A673 (cell line): ENCODE results near the gene AKAP8. TPM values are rescaled to one million over a fixed set of nuclear protein-coding genes. Genes with fewer than 3 reads are reported as not detected.

Experiments used
- BruUV-seq: library from RNA; stranded (reverse); fragments of 400-500 nt; replicated peaks from 2 replicates; lab custom pipeline; 2021; lab: Mats Ljungman, UMichigan
- CTCF ChIA-PET: fragments of 300-600 bp; sonication (Branson Sonifier 250); formaldehyde crosslinking; loops from one replicate; lab custom pipeline; 2022; ENCODE audit warnings: antibody characterized with exemption; lab: Charles Lee
- POLR2A ChIA-PET: fragments of 300-600 bp; sonication (Branson Sonifier 250); formaldehyde crosslinking; loops from one replicate; lab custom pipeline; 2022; ENCODE audit warnings: antibody characterized with exemption; ENCODE audit not compliant: low non-redundant PET; lab: Charles Lee
- DNase-seq: peaks from one replicate; pipeline ENCODE4 v3.0.0-alpha.2; 2015; ENCODE audit warnings: low spot score
- H3K27ac ChIP-seq: fragments of 200-600 bp; sonication (generic); 2 replicates; pipeline ENCODE4 v1.5.1; 2016; ENCODE audit warnings: mixed run types, low read depth, mild to moderate bottlenecking, mixed read lengths, antibody characterized with exemption, low read length; ENCODE audit not compliant: poor library complexity, severe bottlenecking
- H3K27me3 ChIP-seq: fragments of 200-600 bp; sonication (generic); replicated peaks from 2 replicates; pipeline ENCODE4 v1.6.1; 2017; ENCODE audit warnings: mixed run types, low read depth, mild to moderate bottlenecking, mixed read lengths, antibody characterized with exemption, low read length; ENCODE audit not compliant: insufficient read depth, poor library complexity
- H3K36me3 ChIP-seq: fragments of 200-600 bp; sonication (generic); 2 replicates; pipeline ENCODE4 v1.6.1; 2016; ENCODE audit warnings: mixed run types, mild to moderate bottlenecking, mixed read lengths, antibody characterized with exemption, low read length; ENCODE audit not compliant: insufficient read depth, poor library complexity, severe bottlenecking
- H3K4me1 ChIP-seq: fragments of 200-600 bp; sonication (generic); 2 replicates; pipeline ENCODE4 v1.6.1; 2017; ENCODE audit warnings: mixed run types, mild to moderate bottlenecking, mixed read lengths, antibody characterized with exemption, low read length; ENCODE audit not compliant: insufficient read depth, poor library complexity, severe bottlenecking
- H3K4me3 ChIP-seq: fragments of 200-600 bp; sonication (generic); 2 replicates; pipeline ENCODE4 v1.5.1; 2016; ENCODE audit warnings: low read depth, mixed run types, mild to moderate bottlenecking, mixed read lengths, low read length; ENCODE audit not compliant: poor library complexity, severe bottlenecking
- H3K9me3 ChIP-seq: fragments of 200-600 bp; sonication (generic); 2 replicates; pipeline ENCODE4 v1.6.1; 2016; ENCODE audit warnings: mixed run types, low read depth, mild to moderate bottlenecking, mixed read lengths, antibody characterized with exemption, low read length; ENCODE audit not compliant: poor library complexity, severe bottlenecking
- CTCF ChIP-seq: fragments of 300-800, 200-600 bp; sonication (generic); conservative IDR thresholded peaks from 2 replicates; pipeline ENCODE4 v1.5.1; 2017; ENCODE audit warnings: low read depth, mild to moderate bottlenecking, antibody characterized with exemption, low read length, moderate library complexity, mixed read lengths
- EZH2 ChIP-seq: fragments of 200-600 bp; sonication (generic); IDR thresholded peaks from 2 replicates; pipeline ENCODE4 v1.6.1; 2017; ENCODE audit warnings: borderline replicate concordance, low read depth, mild to moderate bottlenecking, mixed read lengths, antibody characterized with exemption, low read length; ENCODE audit not compliant: poor library complexity, severe bottlenecking
- intact Hi-C: fragments of 100-400 bp; cut with micrococcal nuclease; formaldehyde crosslinking; loops from one replicate; pipeline ENCODE4 v1.10.0; 2022; ENCODE audit not compliant: unreplicated experiment
- total RNA-seq: library from RNA; stranded (reverse); gene quantifications from 2 replicates; pipeline ENCODE4 v1.2.3, GENCODE V29; 2021

The AKAP8 gene
- total RNA-seq, 1 experiment from 2014 or later: 48.4 TPM

GRCh38 chr19:15403151-15403531, 23.6 kb upstream of the AKAP8 start:
- Histone ChIP-seq H3K27ac (peak overlapping the region; percentile 23), H3K36me3 (peaks cover 65% of the 10 kb centered on the region), H3K4me1 (peaks cover 4% of the 10 kb centered on the region), H3K9me3 (no peaks in the 10 kb centered on the region), H3K4me3 (no peak overlapping the region), H3K27me3 (no peaks in the 10 kb centered on the region)
- CTCF ChIA-PET: no interaction called here
- POLR2A ChIA-PET: interaction anchor here (0.5 kb wide), 1 partner anchor 11 kb away, joined by 12 read pairs; no protein-coding TSS in a partner anchor
- no peak for TF ChIP-seq EZH2
- no peak for TF ChIP-seq CTCF
- no peak for DNase-seq
- intact Hi-C loops: no loop called here
- no TSS peak for BruUV-seq

GRCh38 chr19:15402411-15403150, 23.0 kb upstream of the AKAP8 start:
- Histone ChIP-seq H3K4me3 (no peak overlapping the region), H3K27ac (peak overlapping the region; percentile 23), H3K36me3 (peaks cover 65% of the 10 kb centered on the region), H3K4me1 (peaks cover 4% of the 10 kb centered on the region), H3K27me3 (no peaks in the 10 kb centered on the region), H3K9me3 (no peaks in the 10 kb centered on the region)
- ChIA-PET CTCF (no interaction called here), POLR2A (interaction anchor here (0.5 kb wide), 1 partner anchor 12 kb away, joined by 12 read pairs; no protein-coding TSS in a partner anchor)
- no peak for DNase-seq
- intact Hi-C loops: no loop called here
- no TSS peak for BruUV-seq
- TF ChIP-seq CTCF (no peak), EZH2 (no peak)

- intact Hi-C loops: no loop called here
These were observed 21.8 kb upstream of the AKAP8 start for GRCh38 chr19:15401397-15401710.

More at GRCh38 chr19:15401397-15401710, 21.8 kb upstream of the AKAP8 start:
- TF ChIP-seq CTCF (no peak), EZH2 (no peak)
- no peak overlapping the region for H3K4me3 ChIP-seq
- ChIA-PET POLR2A (no interaction called here), CTCF (no interaction called here)
- no peak overlapping the region for H3K27ac ChIP-seq
- no peaks in the 10 kb centered on the region for H3K27me3 ChIP-seq
- peaks cover 4% of the 10 kb centered on the region for H3K4me1 ChIP-seq
- DNase-seq: no peak
- no peaks in the 10 kb centered on the region for H3K9me3 ChIP-seq
- no TSS peak for BruUV-seq
- H3K36me3 ChIP-seq: peaks cover 70% of the 10 kb centered on the region
